AG04450 (cell line): Measurements from ENCODE around the gene SLIT3. TPM values are rescaled to one million over a fixed set of nuclear protein-coding genes. Genes with fewer than 3 reads are reported as not detected.

Experiments
- CTCF ChIA-PET: fragments of 300-600, 350-600 bp; formaldehyde crosslinking; extraction: SDS; loops from one replicate; lab custom pipeline; 2022; ENCODE audit warnings: antibody characterized with exemption, inconsistent platforms; lab: Charles Lee
- POLR2A ChIA-PET: fragments of 350-600 bp; formaldehyde crosslinking; extraction: SDS; loops from one replicate; lab custom pipeline; 2021; ENCODE audit warnings: antibody characterized with exemption, inconsistent platforms; lab: Yijun Ruan, JAX
- DNase-seq: peaks from one replicate; pipeline ENCODE4 v3.0.0-alpha.2; 2011; ENCODE audit warnings: low read depth, low spot score
- H3K27ac ChIP-seq: one replicate; pipeline ENCODE4 v1.5.1; 2012; ENCODE audit warnings: low read depth, low read length, control low read depth
- H3K27me3 ChIP-seq: one replicate; pipeline ENCODE4 v1.6.0; 2012; ENCODE audit warnings: low read length; ENCODE audit not compliant: control insufficient read depth, insufficient read depth
- H3K4me3 ChIP-seq: 2 replicates; pipeline ENCODE4 v1.5.1; 2011; ENCODE audit warnings: mild to moderate bottlenecking, low read depth, low read length, control low read depth
- H3K9me3 ChIP-seq: 2 replicates; pipeline ENCODE4 v1.5.1; 2012; ENCODE audit warnings: low read length; ENCODE audit not compliant: control insufficient read depth, insufficient read depth
- polyA plus RNA-seq: library from polyadenylated mRNA; depleted of rRNA; stranded (reverse); fragments of >200 nt; gene quantifications from 2 replicates; pipeline ENCODE4 v1.2.3, GENCODE V29; 2011
- TF ChIP-seq, protein P1 (sequence below): IDR thresholded peaks from 2 replicates; pipeline ENCODE4 v1.5.1; 2011; ENCODE audit warnings: low read depth, low read length, control low read depth, inconsistent platforms

The SLIT3 gene
- polyA plus RNA-seq, 1 experiment = 0.26 TPM

- no peaks in the 10 kb centered on the region for H3K27me3 ChIP-seq
- no peak overlapping the region for H3K4me3 ChIP-seq
- DNase-seq = no peak
- ChIA-PET CTCF (no interaction called here), POLR2A (no interaction called here)
- TF ChIP-seq, protein P1, sequence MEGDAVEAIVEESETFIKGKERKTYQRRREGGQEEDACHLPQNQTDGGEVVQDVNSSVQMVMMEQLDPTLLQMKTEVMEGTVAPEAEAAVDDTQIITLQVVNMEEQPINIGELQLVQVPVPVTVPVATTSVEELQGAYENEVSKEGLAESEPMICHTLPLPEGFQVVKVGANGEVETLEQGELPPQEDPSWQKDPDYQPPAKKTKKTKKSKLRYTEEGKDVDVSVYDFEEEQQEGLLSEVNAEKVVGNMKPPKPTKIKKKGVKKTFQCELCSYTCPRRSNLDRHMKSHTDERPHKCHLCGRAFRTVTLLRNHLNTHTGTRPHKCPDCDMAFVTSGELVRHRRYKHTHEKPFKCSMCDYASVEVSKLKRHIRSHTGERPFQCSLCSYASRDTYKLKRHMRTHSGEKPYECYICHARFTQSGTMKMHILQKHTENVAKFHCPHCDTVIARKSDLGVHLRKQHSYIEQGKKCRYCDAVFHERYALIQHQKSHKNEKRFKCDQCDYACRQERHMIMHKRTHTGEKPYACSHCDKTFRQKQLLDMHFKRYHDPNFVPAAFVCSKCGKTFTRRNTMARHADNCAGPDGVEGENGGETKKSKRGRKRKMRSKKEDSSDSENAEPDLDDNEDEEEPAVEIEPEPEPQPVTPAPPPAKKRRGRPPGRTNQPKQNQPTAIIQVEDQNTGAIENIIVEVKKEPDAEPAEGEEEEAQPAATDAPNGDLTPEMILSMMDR = no peak
- H3K9me3 ChIP-seq = no peaks in the 10 kb centered on the region
- no peak overlapping the region for H3K27ac ChIP-seq
These were observed 96.0 kb downstream of the SLIT3 start for GRCh38 chr5:169204788-169205400.

- Histone ChIP-seq H3K27ac (no peak overlapping the region), H3K9me3 (no peaks in the 10 kb centered on the region), H3K4me3 (no peak overlapping the region), H3K27me3 (no peaks in the 10 kb centered on the region)
- no peak for DNase-seq
- ChIA-PET POLR2A (no interaction called here), CTCF (no interaction called here)
- TF ChIP-seq, protein P1 = no peak
These were observed 98.0 kb downstream of the SLIT3 start for GRCh38 chr5:169202969-169203368.

- no peak for DNase-seq
- Histone ChIP-seq H3K27me3 (no peaks in the 10 kb centered on the region), H3K27ac (no peak overlapping the region), H3K4me3 (no peak overlapping the region), H3K9me3 (no peaks in the 10 kb centered on the region)
- ChIA-PET POLR2A (no interaction called here), CTCF (no interaction called here)
- TF ChIP-seq, protein P1 = no peak
These were observed 99.3 kb downstream of the SLIT3 start for GRCh38 chr5:169201597-169201996.

GRCh38 chr5:169200125-169200778 is 100.7 kb downstream of the SLIT3 start:
- TF ChIP-seq, protein P1 = no peak
- H3K4me3 ChIP-seq = no peak overlapping the region
- POLR2A ChIA-PET = no interaction called here
- no peaks in the 10 kb centered on the region for H3K27me3 ChIP-seq
- no peak for DNase-seq
- CTCF ChIA-PET = no interaction called here
- no peaks in the 10 kb centered on the region for H3K9me3 ChIP-seq
- no peak overlapping the region for H3K27ac ChIP-seq

- H3K27me3 ChIP-seq = no peaks in the 10 kb centered on the region
- no peaks in the 10 kb centered on the region for H3K9me3 ChIP-seq
- no peak for DNase-seq
- CTCF ChIA-PET = no interaction called here
- H3K4me3 ChIP-seq = no peak overlapping the region
- TF ChIP-seq, protein P1 = no peak
- POLR2A ChIA-PET = no interaction called here
- H3K27ac ChIP-seq = no peak overlapping the region
These were observed 103.6 kb downstream of the SLIT3 start for GRCh38 chr5:169197343-169197742.
